H1 (cell line): Measurements from ENCODE around the gene ADCY1. TPM values are rescaled to one million over a fixed set of nuclear protein-coding genes. Genes with fewer than 3 reads are reported as not detected.

Experiments
- polyA plus RNA-seq, 7 experiments: library from polyadenylated mRNA; depleted of rRNA in 3 of 7; stranded (reverse) in 5 of 7; unstranded in 2 of 7; fragments of >200 nt in 5 of 7; fragments of 200-250 nt in 2 of 7; gene quantifications; 1 replicate in 5 of 7; 2 replicates in 1 of 7; 4 replicates in 1 of 7; pipeline versions ENCODE4 v1.2.1 to v1.2.3, GENCODE V29; 2011 to 2013; ENCODE audit warnings: missing spikeins in 2 of 7, mixed read lengths in 2 of 7
- total RNA-seq: library from RNA; stranded (reverse); fragmentation: NEBNext Ultra II Directional; extraction: Animal tissue kit (Norgen Biotek cat#: 25700); gene quantifications from 2 replicates; pipeline ENCODE4 v1.2.1, GENCODE V29; 2021
- TF ChIP-seq, protein P1 (sequence below): fragments of 300-600 bp; sonication (generic); IDR thresholded peaks from 2 replicates; pipeline ENCODE4 v1.7.1; 2012; ENCODE audit warnings: low read length, moderate library complexity, mild to moderate bottlenecking, inconsistent platforms; ENCODE audit not compliant: insufficient replicate concordance

ADCY1 gene
- total and polyA plus RNA-seq, 2 of the 8 experiments (the other 6 are each of a cell fraction or from before 2014, with no cell fraction given): 7.9 to 26.9 TPM

DNA sequence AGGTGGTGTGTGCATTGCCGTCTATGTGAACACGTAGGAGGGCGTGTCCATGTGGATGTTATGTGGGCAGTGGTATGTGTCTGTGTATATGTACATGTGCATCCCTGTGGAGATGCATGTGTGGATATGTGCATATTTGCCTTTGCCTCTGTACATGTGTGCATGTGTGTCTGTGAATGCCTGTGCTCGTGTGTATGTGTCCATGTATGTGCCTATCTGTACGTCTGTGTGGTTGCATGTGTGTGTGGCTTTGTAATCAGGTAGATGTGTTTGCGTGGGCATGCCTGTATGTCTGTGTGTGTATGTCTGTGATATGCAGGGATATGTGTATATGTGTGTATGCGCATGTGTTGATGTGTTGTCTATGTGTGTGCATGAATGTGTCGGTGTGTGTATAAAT lies 19.7 kb downstream of the ADCY1 start (continued):
- TF ChIP-seq, protein P1, sequence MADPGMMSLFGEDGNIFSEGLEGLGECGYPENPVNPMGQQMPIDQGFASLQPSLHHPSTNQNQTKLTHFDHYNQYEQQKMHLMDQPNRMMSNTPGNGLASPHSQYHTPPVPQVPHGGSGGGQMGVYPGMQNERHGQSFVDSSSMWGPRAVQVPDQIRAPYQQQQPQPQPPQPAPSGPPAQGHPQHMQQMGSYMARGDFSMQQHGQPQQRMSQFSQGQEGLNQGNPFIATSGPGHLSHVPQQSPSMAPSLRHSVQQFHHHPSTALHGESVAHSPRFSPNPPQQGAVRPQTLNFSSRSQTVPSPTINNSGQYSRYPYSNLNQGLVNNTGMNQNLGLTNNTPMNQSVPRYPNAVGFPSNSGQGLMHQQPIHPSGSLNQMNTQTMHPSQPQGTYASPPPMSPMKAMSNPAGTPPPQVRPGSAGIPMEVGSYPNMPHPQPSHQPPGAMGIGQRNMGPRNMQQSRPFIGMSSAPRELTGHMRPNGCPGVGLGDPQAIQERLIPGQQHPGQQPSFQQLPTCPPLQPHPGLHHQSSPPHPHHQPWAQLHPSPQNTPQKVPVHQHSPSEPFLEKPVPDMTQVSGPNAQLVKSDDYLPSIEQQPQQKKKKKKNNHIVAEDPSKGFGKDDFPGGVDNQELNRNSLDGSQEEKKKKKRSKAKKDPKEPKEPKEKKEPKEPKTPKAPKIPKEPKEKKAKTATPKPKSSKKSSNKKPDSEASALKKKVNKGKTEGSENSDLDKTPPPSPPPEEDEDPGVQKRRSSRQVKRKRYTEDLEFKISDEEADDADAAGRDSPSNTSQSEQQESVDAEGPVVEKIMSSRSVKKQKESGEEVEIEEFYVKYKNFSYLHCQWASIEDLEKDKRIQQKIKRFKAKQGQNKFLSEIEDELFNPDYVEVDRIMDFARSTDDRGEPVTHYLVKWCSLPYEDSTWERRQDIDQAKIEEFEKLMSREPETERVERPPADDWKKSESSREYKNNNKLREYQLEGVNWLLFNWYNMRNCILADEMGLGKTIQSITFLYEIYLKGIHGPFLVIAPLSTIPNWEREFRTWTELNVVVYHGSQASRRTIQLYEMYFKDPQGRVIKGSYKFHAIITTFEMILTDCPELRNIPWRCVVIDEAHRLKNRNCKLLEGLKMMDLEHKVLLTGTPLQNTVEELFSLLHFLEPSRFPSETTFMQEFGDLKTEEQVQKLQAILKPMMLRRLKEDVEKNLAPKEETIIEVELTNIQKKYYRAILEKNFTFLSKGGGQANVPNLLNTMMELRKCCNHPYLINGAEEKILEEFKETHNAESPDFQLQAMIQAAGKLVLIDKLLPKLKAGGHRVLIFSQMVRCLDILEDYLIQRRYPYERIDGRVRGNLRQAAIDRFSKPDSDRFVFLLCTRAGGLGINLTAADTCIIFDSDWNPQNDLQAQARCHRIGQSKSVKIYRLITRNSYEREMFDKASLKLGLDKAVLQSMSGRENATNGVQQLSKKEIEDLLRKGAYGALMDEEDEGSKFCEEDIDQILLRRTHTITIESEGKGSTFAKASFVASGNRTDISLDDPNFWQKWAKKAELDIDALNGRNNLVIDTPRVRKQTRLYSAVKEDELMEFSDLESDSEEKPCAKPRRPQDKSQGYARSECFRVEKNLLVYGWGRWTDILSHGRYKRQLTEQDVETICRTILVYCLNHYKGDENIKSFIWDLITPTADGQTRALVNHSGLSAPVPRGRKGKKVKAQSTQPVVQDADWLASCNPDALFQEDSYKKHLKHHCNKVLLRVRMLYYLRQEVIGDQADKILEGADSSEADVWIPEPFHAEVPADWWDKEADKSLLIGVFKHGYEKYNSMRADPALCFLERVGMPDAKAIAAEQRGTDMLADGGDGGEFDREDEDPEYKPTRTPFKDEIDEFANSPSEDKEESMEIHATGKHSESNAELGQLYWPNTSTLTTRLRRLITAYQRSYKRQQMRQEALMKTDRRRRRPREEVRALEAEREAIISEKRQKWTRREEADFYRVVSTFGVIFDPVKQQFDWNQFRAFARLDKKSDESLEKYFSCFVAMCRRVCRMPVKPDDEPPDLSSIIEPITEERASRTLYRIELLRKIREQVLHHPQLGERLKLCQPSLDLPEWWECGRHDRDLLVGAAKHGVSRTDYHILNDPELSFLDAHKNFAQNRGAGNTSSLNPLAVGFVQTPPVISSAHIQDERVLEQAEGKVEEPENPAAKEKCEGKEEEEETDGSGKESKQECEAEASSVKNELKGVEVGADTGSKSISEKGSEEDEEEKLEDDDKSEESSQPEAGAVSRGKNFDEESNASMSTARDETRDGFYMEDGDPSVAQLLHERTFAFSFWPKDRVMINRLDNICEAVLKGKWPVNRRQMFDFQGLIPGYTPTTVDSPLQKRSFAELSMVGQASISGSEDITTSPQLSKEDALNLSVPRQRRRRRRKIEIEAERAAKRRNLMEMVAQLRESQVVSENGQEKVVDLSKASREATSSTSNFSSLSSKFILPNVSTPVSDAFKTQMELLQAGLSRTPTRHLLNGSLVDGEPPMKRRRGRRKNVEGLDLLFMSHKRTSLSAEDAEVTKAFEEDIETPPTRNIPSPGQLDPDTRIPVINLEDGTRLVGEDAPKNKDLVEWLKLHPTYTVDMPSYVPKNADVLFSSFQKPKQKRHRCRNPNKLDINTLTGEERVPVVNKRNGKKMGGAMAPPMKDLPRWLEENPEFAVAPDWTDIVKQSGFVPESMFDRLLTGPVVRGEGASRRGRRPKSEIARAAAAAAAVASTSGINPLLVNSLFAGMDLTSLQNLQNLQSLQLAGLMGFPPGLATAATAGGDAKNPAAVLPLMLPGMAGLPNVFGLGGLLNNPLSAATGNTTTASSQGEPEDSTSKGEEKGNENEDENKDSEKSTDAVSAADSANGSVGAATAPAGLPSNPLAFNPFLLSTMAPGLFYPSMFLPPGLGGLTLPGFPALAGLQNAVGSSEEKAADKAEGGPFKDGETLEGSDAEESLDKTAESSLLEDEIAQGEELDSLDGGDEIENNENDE: no peak
